ENCODE measurements around the gene KDM4B.

DNA sequence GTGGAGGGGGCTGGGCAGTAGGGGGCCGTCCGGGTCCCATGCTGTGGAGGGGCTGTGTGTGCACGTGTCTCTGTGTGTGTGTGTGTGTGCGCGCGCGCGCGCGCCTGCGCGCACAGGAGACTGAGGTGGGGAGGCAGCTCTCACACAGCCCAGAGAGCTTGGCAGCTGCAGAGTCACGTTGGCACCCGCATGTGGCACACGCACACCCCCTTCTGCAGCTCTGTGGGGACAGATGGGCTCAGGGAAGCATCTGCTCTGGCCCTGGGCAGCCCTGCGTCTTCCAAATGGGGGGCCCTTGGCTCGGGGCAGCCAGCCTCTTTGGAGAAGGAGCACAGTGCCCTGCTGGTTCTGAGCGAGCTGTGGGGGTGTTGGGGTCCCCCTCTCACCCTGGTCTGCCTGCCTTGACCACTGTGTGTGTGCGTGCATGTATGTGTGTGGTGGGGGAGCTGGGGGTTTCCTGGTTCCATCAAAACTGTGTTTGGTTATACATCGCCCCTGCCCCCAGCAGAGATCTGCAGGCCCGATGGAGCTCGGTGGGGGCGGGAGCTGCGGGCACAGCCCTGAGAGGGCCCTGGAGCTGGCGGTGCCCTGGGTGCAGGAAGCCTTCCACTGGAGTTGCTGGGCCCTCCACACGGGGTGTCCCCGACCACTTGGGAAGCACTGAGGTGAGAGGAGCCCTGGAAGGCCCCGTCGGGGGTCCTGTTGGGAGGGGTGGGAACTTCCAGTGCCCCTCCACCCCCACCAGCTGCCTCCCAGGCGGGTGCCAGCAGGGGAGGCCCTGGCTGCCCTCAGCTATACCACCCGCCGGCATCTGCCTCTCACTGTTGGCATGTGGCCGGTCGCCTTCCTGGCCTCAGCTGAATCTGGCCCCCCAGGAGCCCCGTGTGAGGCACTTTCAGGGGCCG lies 67.1 kb downstream of the KDM4B start:
- TF ChIP-seq POLR2A (IDR thresholded peaks at IDR 0.05): no peak
- TF ChIP-seq CTCF (IDR thresholded peaks at IDR 0.05): no peak

Data from gastroesophageal sphincter (tissue), 3 donors.